HCT116 (cell line): ENCODE results near the gene GIPR. TPM values are rescaled to one million over a fixed set of nuclear protein-coding genes. Genes with fewer than 3 reads are reported as not detected.

Source experiments
- ATAC-seq: fragments of 200-7000 bp; cut with Tn5 transposase; 2 replicates; pipeline ENCODE4 v1.9.1; 2020; ENCODE audit warnings: mild to moderate bottlenecking, moderate library complexity
- BruUV-seq: library from RNA; stranded (reverse); fragments of 400-500 nt; replicated peaks from 2 replicates; lab custom pipeline; 2021; lab: Mats Ljungman, UMichigan
- CTCF ChIA-PET: fragments of 300-600 bp; sonication (Branson Sonifier 250); formaldehyde crosslinking; loops from one replicate; lab custom pipeline; 2021; ENCODE audit warnings: antibody characterized with exemption; lab: Charles Lee
- POLR2A ChIA-PET: fragments of 300-600, 350-600 bp; sonication (Branson Sonifier 250); formaldehyde crosslinking; loops from one replicate; lab custom pipeline; 2021; ENCODE audit warnings: antibody characterized with exemption; lab: Charles Lee
- RAD21 ChIA-PET, 2 experiments: fragments of 300-600 bp; sonication (Branson Sonifier 250); formaldehyde crosslinking; loops; one replicate each; lab custom pipeline; 2023; ENCODE audit warnings: low total read pairs in 2 of 2; ENCODE audit not compliant: uncharacterized antibody in 2 of 2, unreplicated experiment in 2 of 2, low non-redundant PET in 1 of 2; lab: Charles Lee
- DNase-seq: peaks from one replicate; pipeline ENCODE4 v3.0.0-alpha.2; 2010; ENCODE audit warnings: low read depth, low spot score
- H2AFZ ChIP-seq: fragments of 200-600 bp; shearing (Covaris generic), sonication (generic); 2 replicates; pipeline ENCODE4 v1.6.1; 2017; ENCODE audit warnings: low read depth, mixed run types, mixed read lengths, antibody characterized with exemption, low read length; ENCODE audit not compliant: poor library complexity, severe bottlenecking
- H3K27ac ChIP-seq: 2 replicates; pipeline ENCODE4 v1.5.1; 2012; ENCODE audit warnings: low read depth, low read length
- H3K27me3 ChIP-seq: fragments of 200-600 bp; sonication (generic); 2 replicates; pipeline ENCODE4 v1.6.1; 2016; ENCODE audit warnings: mixed run types, low read length, mixed read lengths; ENCODE audit not compliant: insufficient read depth
- H3K36me3 ChIP-seq, 2 experiments: fragments of 200-500 bp in 1 of 2; fragments of 200-600 bp in 1 of 2; sonication (Bioruptor generic) in 1 of 2; sonication (generic) in 1 of 2; 2 replicates each; pipeline versions ENCODE4 v1.5.1 to v1.6.1; 2014 to 2016; ENCODE audit warnings: low read length in 2 of 2, inconsistent platforms in 1 of 2, mixed read lengths in 1 of 2, mixed run types in 1 of 2; ENCODE audit not compliant: insufficient read depth in 2 of 2, control insufficient read depth in 1 of 2
- H3K4me1 ChIP-seq, 2 experiments: fragments of 200-600 bp in 1 of 2; sonication (generic) in 1 of 2; 2 replicates each; pipeline versions ENCODE4 v1.5.1 to v1.6.1; 2012 to 2017; ENCODE audit warnings: low read length in 2 of 2, inconsistent platforms in 1 of 2, mild to moderate bottlenecking in 1 of 2, mixed read lengths in 1 of 2, mixed run types in 1 of 2, moderate library complexity in 1 of 2; ENCODE audit not compliant: insufficient read depth in 2 of 2, control insufficient read depth in 1 of 2
- H3K4me2 ChIP-seq: fragments of 200-600 bp; sonication (generic); 2 replicates; pipeline ENCODE4 v1.6.1; 2017; ENCODE audit warnings: mixed run types, low read length, mixed read lengths
- H3K4me3 ChIP-seq, 2 experiments: fragments of 200-600 bp in 1 of 2; sonication (generic) in 1 of 2; replicated peaks in 1 of 2; 2 replicates each; pipeline ENCODE4 v1.5.1; 2011 to 2016; ENCODE audit warnings: low read length in 2 of 2, control low read depth in 1 of 2, low read depth in 1 of 2, mild to moderate bottlenecking in 1 of 2, mixed read lengths in 1 of 2, mixed run types in 1 of 2
- H3K79me2 ChIP-seq: fragments of 200-600 bp; sonication (generic); 2 replicates; pipeline ENCODE4 v1.6.1; 2017; ENCODE audit warnings: mild to moderate bottlenecking, mixed run types, low read length, moderate library complexity, mixed read lengths; ENCODE audit not compliant: insufficient read depth
- H3K9ac ChIP-seq: fragments of 200-600 bp; sonication (generic); 2 replicates; pipeline ENCODE4 v1.6.1; 2016; ENCODE audit warnings: low read length, mixed read lengths
- H3K9me2 ChIP-seq: fragments of 200-600 bp; sonication (generic), shearing (Covaris generic); 2 replicates; pipeline ENCODE4 v1.6.1; 2017; ENCODE audit warnings: mixed run types, mild to moderate bottlenecking, moderate library complexity; ENCODE audit not compliant: insufficient read depth
- H3K9me3 ChIP-seq, 2 experiments: fragments of 200-500 bp in 1 of 2; fragments of 200-600 bp in 1 of 2; sonication (Bioruptor generic) in 1 of 2; sonication (generic) in 1 of 2; 2 replicates each; pipeline ENCODE4 v1.6.1; 2014 to 2017; ENCODE audit warnings: low read length in 2 of 2, mixed read lengths in 2 of 2, inconsistent platforms in 1 of 2, low read depth in 1 of 2, mild to moderate bottlenecking in 1 of 2, mixed run types in 1 of 2, moderate library complexity in 1 of 2; ENCODE audit not compliant: control insufficient read depth in 1 of 2, insufficient read depth in 1 of 2
- H4K20me1 ChIP-seq: fragments of 200-600 bp; sonication (generic), shearing (Covaris generic); 2 replicates; pipeline ENCODE4 v1.6.1; 2017; ENCODE audit warnings: mixed run types, mild to moderate bottlenecking, moderate library complexity; ENCODE audit not compliant: insufficient read depth
- CTCF ChIP-seq, 3 experiments: fragments of 200-600 bp in 1 of 3; sonication (generic) in 1 of 3; IDR thresholded peaks in 2 of 3; conservative IDR thresholded peaks in 1 of 3; 2 replicates each; pipeline ENCODE4 v1.5.1; 2012 to 2017; ENCODE audit warnings: low read depth in 2 of 3, low read length in 2 of 3, antibody characterized with exemption in 1 of 3, borderline replicate concordance in 1 of 3, control low read depth in 1 of 3, mild to moderate bottlenecking in 1 of 3, mixed read lengths in 1 of 3, mixed run types in 1 of 3, moderate library complexity in 1 of 3; ENCODE audit not compliant: insufficient read depth in 1 of 3
- EZH2phosphoT487 ChIP-seq: fragments of 200-600 bp; IDR thresholded peaks from 2 replicates; pipeline ENCODE4 v1.6.1; 2018; ENCODE audit warnings: antibody characterized with exemption, borderline replicate concordance
- SIN3A ChIP-seq: IDR thresholded peaks from 2 replicates; pipeline ENCODE4 v1.6.1; 2012; ENCODE audit warnings: low read depth
- SRF ChIP-seq: IDR thresholded peaks from 2 replicates; pipeline ENCODE4 v1.6.1; 2012; ENCODE audit warnings: low read depth
- ZNF274 ChIP-seq: fragments of 200-500 bp; sonication (Bioruptor generic); IDR thresholded peaks from 2 replicates; pipeline ENCODE4 v1.6.1; 2014; ENCODE audit warnings: mild to moderate bottlenecking, low read depth, low read length, inconsistent platforms
- intact Hi-C: fragments of 100-400 bp; cut with micrococcal nuclease; formaldehyde crosslinking; loops from 2 replicates; pipeline ENCODE4 v1.10.0; 2022
- total RNA-seq: library from RNA; stranded (reverse); gene quantifications from one replicate; pipeline ENCODE4 v1.2.1, GENCODE V29; 2021; ENCODE audit not compliant: unreplicated experiment

The GIPR gene
- total RNA-seq, 1 experiment from 2014 or later, result 14.1 TPM

GRCh38 chr19:45687599-45687998 is 19.6 kb downstream of the GIPR start:
- ChIA-PET POLR2A (no interaction called here), CTCF (no interaction called here), RAD21 (no interaction called here)
- peaks cover 42% of the 10 kb centered on the region for H3K79me2 ChIP-seq
- H2AFZ ChIP-seq, result no peak overlapping the region
- intact Hi-C loops, result no loop called here
- H3K4me3 ChIP-seq, result no peak overlapping the region
- H3K27me3 ChIP-seq, result no peaks in the 10 kb centered on the region
- TF ChIP-seq ZNF274 (no peak), SRF (no peak), SIN3A (no peak), EZH2phosphoT487 (no peak), CTCF (IDR thresholded peaks at IDR 0.05 in 2 of 3, conservative IDR thresholded peaks at IDR 0.05 in 1 of 3; ENCODE audit: borderline replicate concordance in 1 of 3, insufficient read depth in 1 of 3, low read depth in 2 of 3, low read length in 2 of 3) (0 out of 6 replicates have a peak, but pooled peaks of 2 of the 3 experiments have one; percentile 16 to 29)
- no peak overlapping the region for H3K4me2 ChIP-seq
- H3K27ac ChIP-seq, result no peak overlapping the region
- peaks cover 3 to 11% of the 10 kb centered on the region in 2 experiments; a peak in 3 of 4 replicates for H3K4me1 ChIP-seq
- ATAC-seq (no peak), DNase-seq (no peak)
- H3K9me3 ChIP-seq, result no peaks in the 10 kb centered on the region
- no peak overlapping the region for H3K9ac ChIP-seq
- H3K36me3 ChIP-seq, result peaks cover 23 to 44% of the 10 kb centered on the region in 2 experiments
- no peaks in the 10 kb centered on the region; the same call in 1 of the 2 replicates for H4K20me1 ChIP-seq
- H3K9me2 ChIP-seq, result no peaks in the 10 kb centered on the region
- no TSS peak for BruUV-seq
